ENCODE measurements around the gene RBM33. TPM values are rescaled to one million over a fixed set of nuclear protein-coding genes. Genes with fewer than 3 reads are reported as not detected.

RBM33 gene
- total RNA-seq, 4 donors from 2014 or later: 27.0 to 34.5 (median 32.6) TPM

DNA sequence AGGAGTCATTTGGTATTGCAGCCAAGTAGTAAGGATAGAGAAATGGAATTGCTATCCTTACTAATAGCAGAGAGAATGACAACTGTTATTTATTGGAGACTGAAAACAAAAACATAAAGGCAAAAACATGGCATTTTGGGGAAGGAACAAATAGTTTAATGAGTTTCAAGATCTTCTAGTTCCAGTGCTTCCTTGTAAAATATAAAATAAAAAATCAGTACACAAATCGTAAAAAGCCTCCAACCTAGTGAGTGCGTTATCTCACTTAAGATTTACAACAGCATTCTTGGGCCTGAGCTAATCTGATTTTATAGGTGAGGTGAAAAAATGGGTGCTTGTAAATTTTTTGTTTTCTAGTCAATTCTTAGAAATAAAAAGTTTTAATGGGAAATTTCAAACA lies 3.3 kb downstream of the RBM33 start:
- intact Hi-C loops (cut with DNase I): loop anchor here (10.0 kb wide), 1 partner anchor 997 kb away; the partner anchor contains the start of gene RNF32
- DNase-seq (ENCODE audit: extremely low spot score): no peak
- Histone ChIP-seq H3K9me3 (peaks cover 0 to 19% (median 17%) of the 10 kb centered on the region in 4 donors), H3K4me3 (no peak overlapping the region), H3K27me3 (no peaks in the 10 kb centered on the region), H3K36me3 (peaks cover 0 to 5% (median 2%) of the 10 kb centered on the region in 4 donors), H3K4me1 (peaks cover 22 to 48% (median 29%) of the 10 kb centered on the region in 4 donors), H3K27ac (replicated peaks in 1 of 4) (no peak overlapping the region)
- WGBS: 95% methylated on average over 2 of the region's 2 CpGs
- TF ChIP-seq, protein P1, sequence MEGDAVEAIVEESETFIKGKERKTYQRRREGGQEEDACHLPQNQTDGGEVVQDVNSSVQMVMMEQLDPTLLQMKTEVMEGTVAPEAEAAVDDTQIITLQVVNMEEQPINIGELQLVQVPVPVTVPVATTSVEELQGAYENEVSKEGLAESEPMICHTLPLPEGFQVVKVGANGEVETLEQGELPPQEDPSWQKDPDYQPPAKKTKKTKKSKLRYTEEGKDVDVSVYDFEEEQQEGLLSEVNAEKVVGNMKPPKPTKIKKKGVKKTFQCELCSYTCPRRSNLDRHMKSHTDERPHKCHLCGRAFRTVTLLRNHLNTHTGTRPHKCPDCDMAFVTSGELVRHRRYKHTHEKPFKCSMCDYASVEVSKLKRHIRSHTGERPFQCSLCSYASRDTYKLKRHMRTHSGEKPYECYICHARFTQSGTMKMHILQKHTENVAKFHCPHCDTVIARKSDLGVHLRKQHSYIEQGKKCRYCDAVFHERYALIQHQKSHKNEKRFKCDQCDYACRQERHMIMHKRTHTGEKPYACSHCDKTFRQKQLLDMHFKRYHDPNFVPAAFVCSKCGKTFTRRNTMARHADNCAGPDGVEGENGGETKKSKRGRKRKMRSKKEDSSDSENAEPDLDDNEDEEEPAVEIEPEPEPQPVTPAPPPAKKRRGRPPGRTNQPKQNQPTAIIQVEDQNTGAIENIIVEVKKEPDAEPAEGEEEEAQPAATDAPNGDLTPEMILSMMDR (IDR thresholded peaks at IDR 0.05): no peak
- TF ChIP-seq EP300 (IDR thresholded peaks at IDR 0.05): no peak
- no peak for TF ChIP-seq POLR2AphosphoS5 (IDR thresholded peaks at IDR 0.05)
- no peak for TF ChIP-seq POLR2A (IDR thresholded peaks at IDR 0.05; ENCODE audit: low read depth)

DNA sequence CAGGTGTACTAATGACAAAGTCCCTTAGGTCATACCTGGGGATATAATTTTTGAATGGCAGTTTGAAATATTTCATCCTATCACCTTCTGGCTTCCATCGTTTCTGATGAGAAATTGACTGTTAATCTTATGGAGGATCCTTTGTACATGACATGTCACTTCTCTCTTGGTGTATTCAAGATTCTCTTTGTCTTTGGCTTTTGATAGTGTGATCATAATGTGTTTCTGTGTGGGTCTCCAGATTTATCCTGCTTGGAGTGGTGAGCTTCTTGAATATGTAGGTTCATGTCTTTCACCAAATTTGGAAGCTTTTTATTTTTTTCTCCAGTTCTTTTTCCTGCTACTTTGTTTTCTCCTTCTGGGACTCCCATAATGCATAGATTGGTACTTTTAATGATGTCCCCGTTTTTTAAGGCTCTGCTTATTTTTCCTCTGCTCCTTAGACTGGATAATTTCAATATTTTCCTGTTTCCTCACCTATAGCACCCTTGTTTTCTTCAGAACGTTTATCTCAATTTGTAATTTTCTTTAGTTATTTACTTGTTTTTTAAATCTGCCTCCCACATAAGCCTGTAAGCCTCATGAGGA lies 4.4 kb downstream of the RBM33 start:
- Histone ChIP-seq H3K36me3 (peaks cover 0 to 5% (median 2%) of the 10 kb centered on the region in 4 donors), H3K27ac (replicated peaks in 1 of 4) (no peak overlapping the region), H3K27me3 (no peaks in the 10 kb centered on the region), H3K9me3 (peaks cover 0 to 19% (median 17%) of the 10 kb centered on the region in 4 donors), H3K4me3 (no peak overlapping the region), H3K4me1 (peaks cover 22 to 50% (median 29%) of the 10 kb centered on the region in 4 donors)
- DNase-seq (ENCODE audit: extremely low spot score): no peak
- intact Hi-C loops (cut with DNase I): loop anchor here (10.0 kb wide), 1 partner anchor 996 kb away; the partner anchor contains the start of gene RNF32
- TF ChIP-seq, protein P1 (IDR thresholded peaks at IDR 0.05): no peak
- no peak for TF ChIP-seq EP300 (IDR thresholded peaks at IDR 0.05)
- no peak for TF ChIP-seq POLR2A (IDR thresholded peaks at IDR 0.05; ENCODE audit: low read depth)
- TF ChIP-seq POLR2AphosphoS5 (IDR thresholded peaks at IDR 0.05): no peak
- WGBS: 92% methylated on average over 3 of the region's 3 CpGs

DNA sequence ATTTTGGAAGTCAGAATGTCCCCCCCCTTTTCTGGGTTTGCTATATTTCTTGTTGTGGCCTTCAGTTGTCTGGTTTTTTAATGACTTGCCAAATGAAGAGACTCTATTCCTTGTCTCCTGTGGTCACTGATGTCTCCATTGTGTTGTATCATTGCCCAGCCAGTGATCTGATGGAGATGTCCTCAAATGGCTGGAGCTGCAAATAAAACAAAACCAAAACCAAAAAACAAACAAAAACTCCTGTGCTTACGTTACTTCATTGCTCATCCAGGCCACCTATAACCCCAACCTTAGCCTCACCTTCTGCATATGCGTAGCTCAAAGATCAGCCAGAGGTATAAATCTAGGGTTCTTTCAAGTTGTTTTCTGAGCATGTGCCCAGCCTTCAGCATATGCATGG lies 5.1 kb downstream of the RBM33 start:
- H3K9me3 ChIP-seq: peaks cover 0 to 19% (median 17%) of the 10 kb centered on the region in 4 donors
- DNase-seq (ENCODE audit: extremely low spot score): no peak
- H3K4me3 ChIP-seq: no peak overlapping the region
- peaks cover 0 to 5% (median 2%) of the 10 kb centered on the region in 4 donors for H3K36me3 ChIP-seq
- peaks cover 26 to 58% (median 36%) of the 10 kb centered on the region in 4 donors for H3K4me1 ChIP-seq
- H3K27ac ChIP-seq (replicated peaks in 1 of 4): no peak overlapping the region
- TF ChIP-seq POLR2AphosphoS5 (IDR thresholded peaks at IDR 0.05): no peak
- TF ChIP-seq, protein P1 (IDR thresholded peaks at IDR 0.05): no peak
- no peak for TF ChIP-seq EP300 (IDR thresholded peaks at IDR 0.05)
- TF ChIP-seq POLR2A (IDR thresholded peaks at IDR 0.05; ENCODE audit: low read depth): no peak
- no peaks in the 10 kb centered on the region for H3K27me3 ChIP-seq
- 100% methylated on average over 2 of the region's 2 CpGs for WGBS
- intact Hi-C loops (cut with DNase I): loop anchor here (10.0 kb wide), 1 partner anchor 995 kb away; the partner anchor contains the start of gene RNF32

DNA sequence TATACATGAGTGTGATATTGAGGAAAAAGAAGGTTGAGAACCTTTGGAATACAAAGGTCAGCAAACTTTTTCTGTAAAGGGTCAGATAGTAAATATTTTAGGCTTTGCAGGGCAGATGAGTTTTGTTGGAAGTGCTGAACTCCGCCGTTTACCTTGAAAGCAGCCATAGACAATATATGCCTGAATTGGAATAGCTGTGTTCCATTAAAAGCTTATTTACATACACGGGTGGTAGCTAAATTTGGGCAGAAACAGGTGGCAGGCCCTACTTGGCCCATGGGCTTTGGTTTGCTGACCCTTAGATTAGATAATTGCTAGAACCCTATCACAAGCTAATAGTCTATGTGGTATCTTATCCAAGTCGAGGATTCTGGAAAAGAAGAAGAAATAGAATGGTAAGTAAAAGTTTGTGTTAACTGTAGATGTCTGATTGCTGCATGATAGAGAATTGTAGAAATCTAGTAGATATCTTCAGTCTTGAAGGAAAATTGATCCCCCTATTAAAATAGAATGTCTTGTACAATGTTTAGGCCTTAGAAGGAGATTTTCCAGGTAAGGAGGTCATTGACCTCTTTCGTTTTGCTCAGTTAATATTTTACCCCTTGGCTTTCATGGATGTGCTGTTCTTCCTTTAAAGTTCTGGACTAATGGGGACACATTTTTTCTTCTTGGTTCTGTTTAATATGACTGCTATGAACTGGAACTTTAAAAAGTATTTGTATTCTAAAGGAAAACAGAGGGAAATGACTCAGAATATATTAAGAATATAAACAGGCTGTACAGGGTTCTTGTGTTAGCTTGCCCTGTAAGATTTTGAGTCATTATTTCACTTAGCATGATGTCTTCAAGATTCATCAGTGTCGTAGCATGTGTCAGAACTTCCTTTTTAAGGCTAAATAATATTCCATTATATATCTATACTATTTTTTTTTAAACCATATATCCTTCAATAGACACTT lies 8.0 kb downstream of the RBM33 start:
- intact Hi-C loops (cut with DNase I): no loop called here
- H3K9me3 ChIP-seq: peaks cover 0 to 19% (median 17%) of the 10 kb centered on the region in 4 donors

More for the DNA sequence above, 8.0 kb downstream of the RBM33 start:
- H3K36me3 ChIP-seq: peaks cover 0 to 3% (median under 1%) of the 10 kb centered on the region in 4 donors
- no peak overlapping the region for H3K27ac ChIP-seq (replicated peaks in 1 of 4)
- no peaks in the 10 kb centered on the region for H3K27me3 ChIP-seq
- H3K4me3 ChIP-seq: no peak overlapping the region
- DNase-seq (ENCODE audit: extremely low spot score): no peak
- H3K4me1 ChIP-seq: peaks cover 21 to 48% (median 35%) of the 10 kb centered on the region in 4 donors
- 89% methylated on average over 6 of the region's 6 CpGs for WGBS
- TF ChIP-seq, protein P1 (IDR thresholded peaks at IDR 0.05): no peak
- no peak for TF ChIP-seq POLR2AphosphoS5 (IDR thresholded peaks at IDR 0.05)
- TF ChIP-seq EP300 (IDR thresholded peaks at IDR 0.05): no peak
- no peak for TF ChIP-seq POLR2A (IDR thresholded peaks at IDR 0.05; ENCODE audit: low read depth)

Data from esophagus muscularis mucosa (tissue), 4 donors.